GM19193 (cell line): ENCODE data around the gene ANKRD55.

Source experiments
- POLR2A ChIP-seq: IDR thresholded peaks from 4 replicates; pipeline ENCODE4 v1.6.1; 2011; ENCODE audit not compliant: insufficient read depth, insufficient read length; ENCODE audit errors: extremely low read depth

The ANKRD55 gene

GRCh38 chr5:56052735-56053134 is 180.4 kb downstream of the ANKRD55 start:
- TF ChIP-seq POLR2A = no peak

DNA sequence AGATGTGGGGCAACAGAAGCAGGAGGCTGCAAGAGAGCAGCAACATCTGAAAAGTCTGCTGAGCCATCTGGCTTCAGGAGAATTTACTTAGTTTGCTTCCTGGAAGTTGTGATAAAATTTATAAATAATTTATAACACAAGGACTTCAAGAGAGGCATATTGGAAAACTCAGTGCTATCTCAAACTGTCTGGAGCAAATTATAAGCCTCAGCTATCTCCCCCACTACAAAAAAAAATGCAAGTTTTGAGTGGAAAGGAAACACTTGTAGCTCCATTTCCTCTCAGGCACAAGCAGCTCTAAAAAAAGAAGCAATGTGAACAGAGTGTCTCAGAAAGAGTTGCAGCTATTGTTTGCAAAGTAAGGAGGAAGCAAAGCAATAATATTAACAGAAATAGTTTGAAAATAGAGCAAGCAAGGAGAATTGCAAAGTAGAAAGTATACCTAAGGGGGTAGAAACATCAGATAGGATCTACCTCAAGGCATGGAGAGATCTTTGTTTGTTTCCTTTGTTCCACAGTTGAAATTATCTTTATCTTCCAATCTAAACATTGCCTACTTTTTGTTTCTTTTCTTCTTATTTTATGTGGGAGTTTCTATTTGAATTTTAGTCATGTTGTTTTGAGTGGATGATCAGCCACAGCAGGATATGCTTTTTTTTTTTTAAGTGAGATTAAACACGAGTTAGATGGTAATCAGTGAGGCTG is 182.4 kb downstream of the ANKRD55 start:
- TF ChIP-seq POLR2A = no peak
